Hematopoietic multipotent progenitor cell treated with erythropoietin and hydrocortisone succinate and interleukin-3 and kit ligand, for 4 days (in vitro differentiated cells): ENCODE data around the gene CCDC12.
"Not testable (repeated sequence)": the region's sequence is repeated elsewhere in the genome, so short reads cannot be mapped to it uniquely, and the experiment has no call there.

ENCODE experiments used
- DNase-seq: peaks from one replicate; pipeline ENCODE4 v3.0.0-alpha.2; 2015

The CCDC12 gene

GRCh38 chr3:46978985-46979944, 2.7 kb upstream of the CCDC12 start, which contains the start of gene NBEAL2:
Gene NBEAL2, plus strand, starts transcription at chr3:46979666. Its CDS starts 196 bp downstream, at chr3:46979862.
- DNase-seq = peak; percentile 99

- no peak for DNase-seq
Observed at GRCh38 chr3:46978381-46978780, 1.8 kb upstream of the CCDC12 start.

GRCh38 chr3:46977811-46978195, 1.3 kb upstream of the CCDC12 start:
- DNase-seq = no peak

GRCh38 chr3:46974421-46975171, 1.9 kb downstream of the CCDC12 start:
- DNase-seq = peak; percentile 52

GRCh38 chr3:46972396-46972795, 4.1 kb downstream of the CCDC12 start:
- DNase-seq = no peak

GRCh38 chr3:46971742-46972141, 4.8 kb downstream of the CCDC12 start:
- DNase-seq = peak; percentile 85

- DNase-seq = no peak
Observed at GRCh38 chr3:46971151-46971550, 5.4 kb downstream of the CCDC12 start.

- DNase-seq = no peak
Observed at GRCh38 chr3:46970391-46971091, 6.0 kb downstream of the CCDC12 start.

GRCh38 chr3:46968783-46969428, 7.6 kb downstream of the CCDC12 start:
- DNase-seq = no peak

- DNase-seq = peak; percentile 38
Observed at GRCh38 chr3:46966811-46967210, 9.7 kb downstream of the CCDC12 start.

- peak; percentile 86 for DNase-seq
Observed at GRCh38 chr3:46965151-46965550, 11.4 kb downstream of the CCDC12 start.

GRCh38 chr3:46964038-46964590, 12.4 kb downstream of the CCDC12 start:
- DNase-seq = not testable (repeated sequence)

GRCh38 chr3:46962990-46963389, 13.6 kb downstream of the CCDC12 start:
- no peak for DNase-seq

GRCh38 chr3:46962427-46962826, 14.1 kb downstream of the CCDC12 start:
- DNase-seq = no peak

GRCh38 chr3:46960835-46961234, 15.7 kb downstream of the CCDC12 start:
- DNase-seq = no peak

GRCh38 chr3:46960081-46960701, 16.4 kb downstream of the CCDC12 start:
- no peak for DNase-seq

GRCh38 chr3:46959161-46959511, 17.4 kb downstream of the CCDC12 start:
- peak; percentile 65 for DNase-seq

GRCh38 chr3:46958467-46959160, 17.9 kb downstream of the CCDC12 start:
- DNase-seq = no peak

GRCh38 chr3:46957092-46957820, 19.3 kb downstream of the CCDC12 start:
- no peak for DNase-seq

- peak; percentile 64 for DNase-seq
Observed at GRCh38 chr3:46955801-46956259, 20.7 kb downstream of the CCDC12 start.
